HFF-Myc (cell line): ENCODE data around the gene ADCY3.

Source experiments
- DNase-seq: peaks from one replicate; pipeline ENCODE4 v3.0.0-alpha.2; 2011; ENCODE audit warnings: low read depth; ENCODE audit errors: extremely low read depth
- H3K4me3 ChIP-seq: replicated peaks from 2 replicates; pipeline ENCODE4 v1.5.1; 2011; ENCODE audit warnings: low read depth, mild to moderate bottlenecking, control low read depth, low read length
- CTCF ChIP-seq: IDR thresholded peaks from 2 replicates; pipeline ENCODE4 v1.5.1; 2012; ENCODE audit warnings: mild to moderate bottlenecking, low read depth, low read length, control low read depth; ENCODE audit errors: missing control alignments

ADCY3 gene

GRCh38 chr2:24957221-24957620, 37.2 kb upstream of the ADCY3 start:
- no peak for DNase-seq
- no peak overlapping the region for H3K4me3 ChIP-seq
- no peak for TF ChIP-seq CTCF

DNA sequence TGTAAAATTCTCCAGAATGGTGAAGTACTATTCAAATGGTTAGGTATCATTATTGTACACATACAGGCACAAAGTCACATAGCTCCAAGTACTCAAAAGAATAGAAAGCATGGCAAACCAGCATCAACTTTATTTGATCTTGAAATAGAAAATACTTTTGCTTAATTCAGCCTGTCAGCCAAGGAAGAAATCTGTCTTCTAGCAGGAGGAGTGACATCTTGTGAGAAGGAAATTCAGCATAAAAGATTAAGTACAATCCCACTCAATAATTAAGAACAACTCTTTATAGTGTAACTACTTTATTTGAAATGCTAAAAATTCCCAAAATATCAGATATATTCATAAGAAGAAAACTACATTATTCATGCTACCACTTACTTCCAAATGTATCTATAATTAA, 35.9 kb upstream of the ADCY3 start:
- no peak for TF ChIP-seq CTCF
- H3K4me3 ChIP-seq, result no peak overlapping the region
- no peak for DNase-seq

GRCh38 chr2:24955232-24955631, 35.2 kb upstream of the ADCY3 start:
- no peak overlapping the region for H3K4me3 ChIP-seq
- no peak for TF ChIP-seq CTCF
- no peak for DNase-seq

DNA sequence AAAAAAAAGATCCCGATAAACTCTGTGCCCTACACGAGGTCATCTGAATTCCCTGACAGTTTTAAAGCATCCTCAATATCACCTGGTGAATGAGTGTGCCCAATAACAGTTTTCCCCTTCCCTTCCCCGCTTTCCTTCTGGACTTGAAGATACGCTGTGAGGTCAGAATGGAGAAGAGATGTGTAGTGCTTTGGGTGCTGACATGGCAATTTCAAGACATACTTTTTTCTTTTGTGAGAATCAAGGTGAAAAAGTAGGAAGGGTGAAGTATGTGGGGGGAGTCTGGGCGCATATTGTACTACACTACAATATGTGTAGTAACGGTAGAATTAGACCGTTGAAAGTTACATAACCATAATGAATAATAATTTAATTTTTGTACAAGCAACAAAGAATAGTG, 30.1 kb upstream of the ADCY3 start:
- no peak for DNase-seq
- no peak overlapping the region for H3K4me3 ChIP-seq
- no peak for TF ChIP-seq CTCF

- no peak overlapping the region for H3K4me3 ChIP-seq
- no peak for DNase-seq
- TF ChIP-seq CTCF, result no peak
Measured at GRCh38 chr2:24948506-24948905, 28.5 kb upstream of the ADCY3 start.

GRCh38 chr2:24947561-24948157, 27.6 kb upstream of the ADCY3 start:
- TF ChIP-seq CTCF, result no peak
- H3K4me3 ChIP-seq, result no peak overlapping the region
- DNase-seq, result no peak

- DNase-seq, result no peak
- no peak for TF ChIP-seq CTCF
- H3K4me3 ChIP-seq, result no peak overlapping the region
Measured at GRCh38 chr2:24945907-24946306, 25.9 kb upstream of the ADCY3 start.
